Measurements from ENCODE around the gene TNNI3K.

Gene TNNI3K

DNA sequence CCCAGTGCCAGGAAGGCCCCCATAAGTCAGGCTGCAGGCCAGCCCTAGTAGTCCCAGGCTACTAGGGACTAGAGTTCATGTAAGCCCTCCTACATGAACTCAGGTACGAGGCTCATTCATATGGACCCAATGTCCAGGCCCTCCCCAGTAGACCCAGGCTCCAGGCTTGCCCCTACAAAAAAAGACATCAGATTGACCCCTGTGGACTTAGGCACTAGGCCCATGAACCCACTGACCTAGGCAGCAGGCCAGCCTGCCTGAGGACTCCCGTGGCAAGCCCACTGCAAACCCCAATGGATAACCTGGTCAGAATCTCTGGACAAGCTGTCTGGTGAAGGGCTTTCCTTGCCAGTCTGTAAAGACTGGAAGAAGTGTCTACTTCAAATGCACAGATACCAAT lies 51.2 kb downstream of the TNNI3K start:
- no peak for DNase-seq (ENCODE audit: low spot score)

DNA sequence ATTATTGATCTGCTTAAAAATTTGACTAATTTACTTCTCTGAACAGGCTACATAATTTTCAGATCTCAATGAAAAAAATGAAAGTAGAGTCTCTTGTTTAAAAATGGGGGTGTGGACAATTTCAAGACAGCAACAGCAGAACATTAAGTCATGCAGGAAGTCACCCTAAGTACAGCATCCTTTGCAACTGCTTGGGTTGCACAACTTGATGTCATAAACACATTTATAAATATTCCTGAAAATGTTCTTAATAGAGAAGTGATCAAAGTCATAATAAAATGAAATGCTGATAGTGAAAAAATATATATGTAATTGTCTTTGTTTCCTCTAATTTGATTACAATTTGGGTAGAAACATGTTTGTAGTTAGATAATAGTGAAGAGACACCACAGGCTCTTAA lies 79.3 kb downstream of the TNNI3K start:
- no peak for DNase-seq (ENCODE audit: low spot score)

DNA sequence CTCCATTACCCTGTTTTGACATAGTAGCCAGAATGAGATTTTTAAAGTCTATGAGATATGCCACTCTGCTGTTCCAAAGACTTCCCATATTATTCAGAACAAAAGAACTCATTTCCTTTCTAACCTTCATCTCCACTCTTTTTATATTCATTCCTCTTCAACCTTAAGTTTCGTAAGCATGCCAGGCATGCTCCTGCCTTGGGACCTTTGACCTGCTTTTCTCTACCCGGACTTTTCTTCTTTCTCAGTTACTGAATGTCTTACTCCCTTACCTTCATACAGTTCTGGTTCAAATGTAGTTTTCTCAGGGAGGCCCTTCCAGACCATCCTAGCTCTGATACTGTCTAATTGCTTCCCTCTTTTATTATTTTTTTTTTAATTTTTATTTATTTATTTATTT lies 81.1 kb downstream of the TNNI3K start:
- DNase-seq (ENCODE audit: low spot score), result no peak

DNA sequence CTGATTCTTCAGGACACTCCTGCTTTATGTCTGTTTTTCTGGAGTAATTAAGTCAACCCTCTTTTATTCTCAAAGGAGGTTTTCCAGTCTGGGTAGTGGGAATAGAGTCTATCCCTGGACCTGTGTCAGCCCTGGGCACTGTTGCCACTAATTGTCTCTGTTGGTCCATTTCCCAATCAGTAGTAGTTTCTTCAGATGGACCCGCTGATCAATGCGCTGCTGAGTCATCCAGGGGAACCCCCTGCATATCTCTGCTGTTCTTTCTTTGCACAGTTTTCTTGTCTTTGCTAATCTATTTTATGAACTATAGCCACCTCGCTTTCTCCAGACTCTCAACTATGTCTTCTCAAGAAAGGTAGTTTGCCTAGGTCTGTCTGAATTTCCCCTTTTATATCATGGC lies 82.5 kb downstream of the TNNI3K start:
- DNase-seq (ENCODE audit: low spot score), result no peak

DNA sequence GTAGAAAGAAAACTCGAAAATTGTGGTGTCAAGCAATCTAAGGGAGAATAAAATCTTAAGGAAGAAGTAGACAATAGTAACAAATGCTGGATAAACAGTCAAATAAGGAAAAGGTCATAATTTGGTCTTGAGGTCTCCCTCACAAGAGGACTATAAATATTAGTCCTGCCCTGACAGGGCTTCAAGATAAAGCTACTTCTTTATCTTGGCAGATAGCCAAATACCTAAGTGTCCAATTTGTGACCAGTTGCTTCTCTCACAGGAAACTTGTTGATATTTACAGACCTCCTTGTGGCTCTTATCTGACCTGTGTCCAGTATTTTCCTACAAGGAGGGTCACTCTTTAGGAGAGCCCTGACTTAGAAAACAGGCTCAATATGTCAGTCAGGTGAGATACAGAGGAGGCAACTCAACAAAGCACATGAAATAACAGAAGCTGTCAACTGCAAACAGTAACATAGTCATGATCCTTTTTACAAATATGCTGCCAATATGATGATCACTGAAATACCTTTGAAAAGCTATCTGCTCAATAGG lies 88.8 kb downstream of the TNNI3K start:
- DNase-seq (ENCODE audit: low spot score), result no peak

DNA sequence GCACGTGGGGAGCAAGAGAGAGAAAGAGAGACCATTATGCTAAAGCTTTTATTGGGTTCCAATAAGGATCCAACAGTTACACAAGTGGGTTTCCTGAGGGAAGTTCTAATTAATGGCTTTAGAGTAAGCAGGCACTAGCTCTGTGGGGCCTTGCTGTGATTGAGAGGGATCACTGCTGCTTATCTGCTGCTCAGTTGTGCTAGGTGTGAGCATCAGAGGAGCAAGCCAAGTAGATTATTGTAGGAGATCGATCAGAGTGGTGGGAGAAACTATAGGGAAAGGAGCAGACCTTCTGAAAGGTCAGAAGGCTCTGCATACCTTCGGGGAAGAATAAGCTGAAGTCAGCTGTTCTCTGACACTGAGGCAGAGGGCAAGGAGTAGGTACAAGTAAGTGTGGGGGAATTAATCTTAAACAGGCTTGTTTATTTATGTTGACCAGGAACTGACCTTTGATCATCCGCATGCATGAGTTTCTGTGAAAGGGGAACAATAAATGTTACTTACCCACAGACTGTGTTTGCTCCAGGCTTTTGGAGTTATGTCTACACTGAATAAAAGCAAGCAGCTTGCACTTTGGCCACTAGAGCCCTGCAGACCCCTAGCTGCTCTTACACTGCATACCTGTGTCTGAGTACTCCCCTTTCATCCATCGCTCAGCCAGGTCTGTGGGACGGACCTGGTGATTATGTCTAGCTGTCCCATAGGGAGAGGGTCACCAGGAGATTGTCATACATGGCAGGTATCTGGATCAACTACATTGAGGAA lies 89.7 kb downstream of the TNNI3K start:
- DNase-seq (ENCODE audit: low spot score), result no peak

DNA sequence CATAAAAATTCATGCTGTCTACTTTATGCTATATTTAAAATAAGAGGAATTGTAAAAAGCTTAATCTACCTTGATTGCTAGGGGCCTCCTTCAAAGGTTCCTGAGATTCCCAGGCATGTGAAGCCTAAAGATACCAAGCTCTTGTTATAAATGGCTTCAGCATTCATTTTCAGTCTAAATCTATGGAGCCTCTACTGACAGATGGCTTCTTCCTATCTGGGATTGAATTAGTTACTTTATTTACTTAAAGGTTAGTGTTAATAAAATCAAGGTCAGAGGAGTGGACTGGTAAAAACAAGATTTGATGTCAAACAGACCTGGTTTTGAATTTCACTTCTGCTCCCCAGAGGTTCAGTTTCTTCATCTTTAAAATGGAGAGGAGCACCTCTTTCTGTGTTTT lies 93.7 kb downstream of the TNNI3K start:
- DNase-seq (ENCODE audit: low spot score), result no peak

DNA sequence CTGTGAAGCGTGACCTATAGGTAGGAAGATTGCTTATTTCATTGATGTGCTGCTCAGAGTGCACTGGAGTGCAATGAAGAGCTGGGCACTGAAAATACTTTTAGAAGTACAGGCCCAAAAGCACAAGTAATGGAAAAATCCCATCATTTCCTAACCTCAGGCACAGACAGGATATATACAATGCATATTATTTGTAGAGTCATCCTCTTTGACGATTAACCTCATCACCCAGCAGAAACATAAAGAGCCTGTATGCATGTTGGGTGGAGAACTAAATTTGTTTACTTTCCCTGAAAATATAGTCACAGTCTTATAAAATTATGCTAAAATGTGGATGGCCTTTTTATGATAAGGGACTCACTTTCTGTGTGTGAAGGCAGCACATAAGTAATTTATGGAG lies 98.1 kb downstream of the TNNI3K start:
- DNase-seq (ENCODE audit: low spot score), result no peak

DNA sequence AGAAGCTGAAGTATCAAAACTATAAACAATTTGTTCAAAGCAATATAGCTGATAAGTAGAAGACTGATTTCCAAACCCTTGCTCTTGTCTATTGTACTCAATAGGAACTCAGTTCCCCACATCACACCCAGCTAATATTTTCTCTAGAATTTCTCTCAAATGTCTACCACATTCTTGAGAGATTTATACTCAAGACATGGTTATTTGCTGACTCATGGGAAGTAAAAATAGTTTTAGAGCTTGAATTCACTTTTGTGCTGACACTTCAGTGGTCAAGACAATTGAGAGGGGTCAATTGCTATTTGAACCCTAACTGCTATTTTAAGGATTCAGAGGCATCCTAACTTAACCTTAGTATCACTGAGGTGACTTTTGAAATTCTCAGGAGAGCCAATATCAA lies 99.0 kb downstream of the TNNI3K start:
- DNase-seq (ENCODE audit: low spot score), result no peak

DNA sequence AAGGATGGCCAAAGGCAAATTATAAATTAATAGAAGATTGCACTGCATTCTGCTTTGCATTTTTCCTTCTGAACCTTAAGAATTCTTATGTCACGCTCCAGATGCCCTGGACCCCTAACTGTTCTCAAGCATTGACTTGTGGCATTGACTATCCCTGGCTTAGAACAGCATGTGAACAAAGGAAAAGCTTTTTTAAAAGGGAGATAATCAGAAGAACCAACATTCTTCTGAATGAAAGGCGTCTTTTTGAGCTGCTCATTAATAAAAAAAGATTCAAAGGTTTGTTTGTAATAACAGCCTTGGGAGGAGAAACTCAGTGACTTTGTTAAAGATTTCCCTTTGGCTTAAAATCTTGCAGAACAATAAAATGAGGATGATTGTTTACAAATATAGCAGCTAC lies 105.5 kb downstream of the TNNI3K start:
- DNase-seq (ENCODE audit: low spot score), result peak; percentile 59

DNA sequence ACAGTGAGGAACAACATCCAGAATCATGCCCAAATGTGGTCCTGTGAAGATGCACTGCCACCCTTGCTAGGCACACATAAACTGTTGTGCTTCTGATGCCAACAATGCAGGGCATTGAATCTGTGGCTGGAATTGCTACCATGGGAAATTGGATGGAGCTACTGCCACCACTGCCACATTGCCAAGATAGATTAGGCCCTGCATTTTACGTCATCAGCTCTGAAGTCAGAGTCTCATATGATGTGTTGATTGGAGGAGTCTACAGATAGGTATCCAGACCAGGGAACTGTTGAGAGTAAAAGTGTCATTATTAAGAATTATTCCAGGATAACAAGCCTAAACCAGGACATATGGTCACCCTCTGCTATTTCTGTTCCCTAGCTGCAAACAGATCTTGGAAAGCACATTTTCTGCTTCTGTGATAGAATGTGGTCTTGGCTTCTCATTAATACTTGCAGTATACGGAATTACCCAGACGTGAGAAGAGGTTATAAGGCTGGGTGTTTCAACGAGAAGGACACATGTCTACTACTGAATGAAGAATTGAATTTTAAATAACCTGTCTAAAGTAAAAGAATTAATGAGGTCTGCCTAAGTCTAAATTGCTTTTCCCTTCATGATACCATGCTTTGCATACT lies 106.6 kb downstream of the TNNI3K start:
- DNase-seq (ENCODE audit: low spot score), result no peak

DNA sequence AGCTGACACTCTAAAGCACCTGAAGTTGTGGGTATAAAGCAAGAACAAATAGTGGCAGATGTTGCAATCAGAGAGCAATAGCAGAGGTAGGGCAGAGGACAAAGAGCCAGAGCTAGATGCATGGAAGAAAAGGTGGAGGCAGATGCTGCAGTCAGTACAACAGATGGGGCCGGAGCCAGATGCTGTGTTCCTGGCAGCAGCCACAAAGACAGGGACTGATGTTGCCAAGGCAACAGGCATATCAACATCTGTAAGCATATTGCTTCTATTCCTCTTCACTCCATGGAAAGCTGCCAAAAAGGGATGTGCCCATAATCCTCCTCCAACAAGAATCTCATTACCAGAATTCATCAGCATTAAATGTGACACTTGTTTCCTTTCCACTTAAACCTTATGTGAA lies 108.0 kb downstream of the TNNI3K start:
- DNase-seq (ENCODE audit: low spot score), result no peak

DNA sequence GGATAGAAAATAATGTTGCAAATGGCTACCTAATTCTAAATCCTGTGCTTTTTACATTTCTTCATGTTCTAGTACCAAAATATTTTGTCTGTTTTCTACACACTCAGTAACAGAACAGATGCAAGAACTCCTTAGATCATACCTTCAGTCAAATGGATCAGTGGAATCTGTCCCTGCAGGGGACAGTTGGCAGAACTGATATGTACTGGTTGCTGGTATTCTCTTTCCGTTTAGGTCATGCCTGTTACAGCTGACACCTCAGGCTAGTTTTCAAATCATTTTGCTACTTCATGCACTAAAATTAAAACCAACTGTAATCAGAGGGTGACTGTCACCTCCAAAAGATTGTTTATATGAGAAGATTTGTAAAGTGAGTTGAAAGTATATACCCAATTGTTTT lies 109.2 kb downstream of the TNNI3K start:
- no peak for DNase-seq (ENCODE audit: low spot score)

DNA sequence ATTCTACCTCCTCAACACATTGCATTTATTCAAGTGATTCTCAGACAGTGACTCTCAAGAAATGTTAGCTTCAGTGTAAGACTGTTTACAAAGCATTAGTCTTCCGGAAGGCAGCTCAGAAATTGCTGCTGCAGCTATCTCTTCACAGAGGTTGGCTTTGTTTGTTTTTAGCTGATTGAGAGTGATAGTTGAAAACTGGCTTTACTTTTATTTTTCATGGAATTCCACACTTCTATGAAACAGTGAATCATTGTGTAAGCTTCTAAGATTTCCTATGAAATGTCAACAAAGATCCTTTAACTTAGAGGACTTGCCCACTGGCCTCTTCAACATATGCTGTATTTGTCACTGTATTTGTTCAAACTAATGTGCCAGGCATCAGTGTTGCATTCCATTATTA lies 121.3 kb downstream of the TNNI3K start:
- DNase-seq (ENCODE audit: low spot score), result peak; percentile 61

DNA sequence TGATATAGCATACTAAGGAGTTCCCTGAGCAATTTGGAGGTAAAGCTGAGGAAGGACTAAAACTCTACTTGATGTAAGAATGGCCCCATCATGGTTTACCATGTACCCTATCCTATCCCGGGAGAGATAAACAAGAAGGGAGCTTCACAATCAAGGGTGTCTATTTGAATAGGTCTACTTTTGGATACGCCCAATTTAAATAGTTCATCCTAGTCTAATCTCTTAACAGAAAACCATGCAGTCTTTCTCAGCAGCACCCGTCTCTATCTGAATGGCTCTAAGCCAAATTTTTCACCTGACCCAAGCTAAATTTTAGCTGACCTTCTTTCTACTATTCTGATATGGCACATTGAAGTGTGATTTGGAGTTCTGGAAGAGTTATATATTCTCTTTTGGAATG lies 122.0 kb downstream of the TNNI3K start:
- DNase-seq (ENCODE audit: low spot score), result no peak

DNA sequence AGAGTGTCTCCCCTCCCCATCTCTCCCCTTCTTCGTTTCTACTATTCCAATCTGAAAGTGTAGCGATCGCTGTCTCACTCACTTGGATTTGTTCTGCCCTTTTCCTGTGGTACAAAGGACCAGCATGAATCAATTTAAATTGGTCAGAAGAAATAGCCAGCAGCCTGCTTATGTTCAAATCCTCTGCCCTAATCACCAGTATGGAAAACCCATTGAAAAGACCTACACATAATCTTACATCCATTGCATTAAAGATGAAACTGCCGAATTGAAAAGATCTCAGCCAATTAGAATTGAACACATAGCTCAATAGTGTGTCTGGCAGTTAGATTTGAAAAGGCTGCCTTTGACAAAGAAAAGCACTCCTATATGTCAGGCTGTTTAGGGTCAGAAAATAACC lies 122.6 kb downstream of the TNNI3K start:
- no peak for DNase-seq (ENCODE audit: low spot score)

DNA sequence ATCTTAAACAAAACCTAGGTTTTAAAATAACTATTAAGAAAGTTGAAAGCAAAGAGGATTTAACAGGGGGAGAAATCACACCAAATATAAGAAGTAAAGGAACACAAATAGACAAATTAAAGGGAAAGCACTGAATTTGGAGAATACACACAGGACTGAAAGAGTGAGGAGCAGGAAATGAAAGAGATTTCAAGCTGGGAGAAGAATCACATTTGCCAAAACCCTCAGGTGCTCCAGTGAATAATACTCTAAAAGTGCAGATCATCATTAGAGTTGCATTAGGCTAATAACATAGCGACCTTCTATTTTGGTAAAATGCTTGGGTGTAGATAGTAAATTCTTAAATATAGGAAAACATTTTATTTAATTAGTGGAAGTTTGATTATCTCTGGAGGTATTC lies 127.5 kb downstream of the TNNI3K start:
- no peak for DNase-seq (ENCODE audit: low spot score)

DNA sequence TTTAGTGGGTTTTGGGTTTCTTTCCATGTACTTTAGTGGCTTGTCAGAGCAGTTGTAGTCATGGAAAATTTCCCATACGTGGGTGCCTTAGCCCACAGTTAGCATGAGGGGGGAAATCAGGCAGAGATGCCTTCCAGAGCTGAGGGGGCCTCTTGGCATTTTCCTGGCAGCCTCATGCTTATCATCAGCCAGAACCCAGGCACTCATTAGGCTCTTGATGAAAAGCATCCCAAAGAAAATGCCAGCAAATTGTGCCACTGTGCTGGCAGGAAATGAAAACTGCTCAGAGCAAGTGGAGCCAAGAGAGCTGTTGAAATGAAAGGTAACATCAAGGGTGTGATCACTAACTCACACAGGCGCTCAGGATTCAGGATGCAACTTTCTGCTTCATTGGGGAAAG lies 128.0 kb downstream of the TNNI3K start:
- no peak for DNase-seq (ENCODE audit: low spot score)

DNA sequence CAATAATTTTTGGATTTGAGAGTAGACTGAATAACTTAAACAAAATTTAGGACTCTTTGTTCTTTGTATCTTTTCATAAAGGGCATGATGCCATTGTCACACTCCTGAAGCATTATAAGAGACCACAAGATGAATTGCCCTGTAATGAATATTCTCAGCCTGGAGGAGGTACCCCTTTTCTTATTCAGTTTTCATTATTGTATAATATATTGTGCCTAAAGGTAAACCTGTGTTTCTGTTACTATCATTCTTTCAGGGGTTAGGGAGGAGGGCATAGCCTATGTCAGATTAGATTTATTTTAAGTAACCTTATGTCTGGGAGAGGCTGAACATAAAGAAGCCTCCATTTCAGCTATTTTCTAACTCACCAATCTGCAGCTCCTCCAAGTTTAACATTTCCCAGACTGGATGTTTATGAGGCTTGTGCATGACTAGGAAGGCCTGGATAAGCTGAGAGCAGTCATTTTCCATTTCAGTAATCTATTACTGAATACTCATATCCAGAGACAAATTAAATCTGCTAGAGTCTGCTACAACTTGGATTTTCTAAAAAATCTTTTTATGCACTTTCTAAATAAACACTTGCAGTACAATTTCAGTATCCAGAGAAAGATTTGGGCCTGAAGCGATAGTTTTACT lies 132.1 kb downstream of the TNNI3K start:
- no peak for DNase-seq (ENCODE audit: low spot score)

DNA sequence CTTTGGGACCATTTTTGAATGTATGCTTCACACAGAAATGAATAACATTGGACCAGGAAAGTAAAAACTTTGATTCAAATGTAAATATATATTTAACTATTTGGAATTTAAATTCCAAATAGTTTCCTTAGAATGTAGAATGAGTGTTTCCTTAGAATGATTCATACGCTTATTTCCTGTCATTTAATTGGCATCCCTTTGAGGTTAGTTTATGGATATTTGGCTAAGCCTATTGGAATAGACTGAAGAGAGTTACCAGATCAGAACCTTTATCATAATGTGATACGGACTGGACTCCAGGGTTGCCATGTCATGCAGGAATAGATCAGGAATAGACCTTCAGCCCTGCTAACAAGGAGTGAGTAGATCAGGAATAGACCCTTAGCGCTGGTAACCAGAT lies 133.1 kb downstream of the TNNI3K start:
- peak; percentile 39 for DNase-seq (ENCODE audit: low spot score)

DNA sequence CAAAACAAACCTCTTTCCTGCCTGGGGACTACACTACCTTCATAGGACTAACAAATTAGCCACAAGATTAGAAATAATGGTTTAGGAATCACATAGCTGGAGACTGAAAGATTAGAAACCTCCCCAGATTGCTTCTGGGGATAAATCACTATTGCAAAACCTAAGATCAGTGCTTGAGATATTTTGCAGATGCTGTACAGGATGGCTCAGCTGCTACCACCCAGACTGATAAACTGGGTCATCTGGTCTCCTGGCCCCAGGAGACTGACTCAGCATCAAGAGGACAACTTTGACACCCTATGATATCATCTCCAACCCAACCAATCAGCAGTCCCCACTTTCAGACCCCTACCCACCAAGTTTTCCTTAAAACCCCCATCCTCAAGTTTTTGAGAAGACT lies 140.2 kb downstream of the TNNI3K start:
- no peak for DNase-seq (ENCODE audit: low spot score)

DNA sequence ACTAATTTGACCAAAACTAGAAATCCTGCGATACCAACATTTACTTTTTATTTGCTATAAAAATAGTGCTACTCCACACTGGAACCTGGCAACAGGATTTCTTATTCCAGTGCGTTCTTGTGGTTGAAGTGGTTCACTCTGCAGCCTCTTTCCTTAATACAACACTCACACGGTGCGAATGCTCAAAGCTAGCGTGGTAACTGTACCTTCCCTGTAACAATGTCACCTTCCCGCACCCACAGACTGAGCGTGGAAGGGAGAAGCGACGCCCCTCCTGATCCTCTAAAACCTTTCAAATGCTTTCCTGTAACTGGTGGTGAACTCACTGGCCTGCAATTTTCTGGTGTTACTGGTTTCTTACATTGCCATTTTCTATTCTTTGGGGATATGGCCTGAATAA lies 145.1 kb downstream of the TNNI3K start:
- DNase-seq (ENCODE audit: low spot score), result no peak

DNA sequence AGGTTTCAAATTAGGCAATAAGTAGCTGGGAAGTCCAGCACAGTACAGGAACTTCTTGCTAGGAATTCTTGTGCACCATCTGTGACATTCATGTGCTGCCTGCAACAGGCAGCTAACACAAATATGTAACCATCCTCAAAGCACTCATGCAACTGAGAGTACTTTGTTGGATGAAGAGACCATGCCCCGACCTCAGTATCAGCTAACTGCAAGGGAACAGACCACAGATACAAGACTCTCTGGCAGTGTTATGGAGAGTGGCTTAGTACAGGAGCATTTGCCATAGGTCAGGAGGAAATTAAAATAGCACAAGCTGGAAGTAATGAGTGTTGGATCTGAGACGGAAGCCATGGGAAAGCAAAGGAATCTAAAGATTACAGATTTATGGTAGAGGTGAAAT lies 153.7 kb downstream of the TNNI3K start:
- DNase-seq (ENCODE audit: low spot score), result no peak

Measured in COLO829 (cell line).